G401.6 (cell line): ENCODE results near the gene UBA6.
"Not testable (repeated sequence)": the region's sequence is repeated elsewhere in the genome, so short reads cannot be mapped to it uniquely, and the experiment has no call there.

Experiments used
- FAIRE-seq: peaks from 2 replicates; lab custom pipeline; 2012; peaks lifted over from hg19 to GRCh38; lab: Jason Lieb, UNC

Gene UBA6

GRCh38 chr4:67660418-67660817, 40.5 kb downstream of the UBA6 start:
- FAIRE-seq, result no peak

- FAIRE-seq, result no peak
Observed at GRCh38 chr4:67659065-67659464, 41.9 kb downstream of the UBA6 start.

- FAIRE-seq, result no peak
Observed at GRCh38 chr4:67658302-67658701, 42.7 kb downstream of the UBA6 start.

- no peak for FAIRE-seq
Observed at GRCh38 chr4:67651536-67651935, 49.4 kb downstream of the UBA6 start.

GRCh38 chr4:67638136-67638535, 62.8 kb downstream of the UBA6 start:
- no peak for FAIRE-seq

GRCh38 chr4:67636978-67637377, 64.0 kb downstream of the UBA6 start:
- FAIRE-seq, result not testable (repeated sequence)

GRCh38 chr4:67635331-67635730, 65.6 kb downstream of the UBA6 start:
- FAIRE-seq, result no peak

GRCh38 chr4:67634741-67635140, 66.2 kb downstream of the UBA6 start:
- no peak for FAIRE-seq

- no peak for FAIRE-seq
Observed at GRCh38 chr4:67632492-67632891, 68.5 kb downstream of the UBA6 start.

GRCh38 chr4:67624939-67625338, 76.0 kb downstream of the UBA6 start:
- no peak for FAIRE-seq

- no peak for FAIRE-seq
Observed at GRCh38 chr4:67616478-67616877, 84.5 kb downstream of the UBA6 start.

GRCh38 chr4:67615119-67615518, 85.8 kb downstream of the UBA6 start:
- no peak for FAIRE-seq

GRCh38 chr4:67614186-67614585, 86.8 kb downstream of the UBA6 start:
- no peak for FAIRE-seq

- FAIRE-seq, result no peak
Observed at GRCh38 chr4:67608027-67608426, 92.9 kb downstream of the UBA6 start.

GRCh38 chr4:67604749-67605148, 96.2 kb downstream of the UBA6 start:
- FAIRE-seq, result no peak

- no peak for FAIRE-seq
Observed at GRCh38 chr4:67604029-67604381, 97.0 kb downstream of the UBA6 start.

GRCh38 chr4:67603310-67604028, 97.5 kb downstream of the UBA6 start:
- FAIRE-seq, result no peak

- no peak for FAIRE-seq
Observed at GRCh38 chr4:67593741-67594175, 107.2 kb downstream of the UBA6 start.

- FAIRE-seq, result no peak
Observed at GRCh38 chr4:67587156-67587555, 113.8 kb downstream of the UBA6 start.

GRCh38 chr4:67584496-67584895, 116.5 kb downstream of the UBA6 start:
- no peak for FAIRE-seq

- FAIRE-seq, result no peak
Observed at GRCh38 chr4:67581913-67582312, 119.0 kb downstream of the UBA6 start.

GRCh38 chr4:67581208-67581857, 119.6 kb downstream of the UBA6 start:
- FAIRE-seq, result no peak

- FAIRE-seq, result no peak
Observed at GRCh38 chr4:67580577-67580976, 120.4 kb downstream of the UBA6 start.

- FAIRE-seq, result no peak
Observed at GRCh38 chr4:67576538-67576937, 124.4 kb downstream of the UBA6 start.
